HG02973 (cell line): ENCODE results near the gene LRRN2.

Experiments used
- ATAC-seq: cut with Tn5 transposase; IDR thresholded peaks from one replicate; pipeline ENCODE4 v1.9.1; 2021; ENCODE audit warnings: moderate library complexity; ENCODE audit not compliant: unreplicated experiment

LRRN2 gene

GRCh38 chr1:204602871-204603542, 82.5 kb downstream of the LRRN2 start:
- no peak for ATAC-seq

- ATAC-seq: no peak
These were observed 83.4 kb downstream of the LRRN2 start for GRCh38 chr1:204602111-204602579.

- no peak for ATAC-seq
These were observed 84.6 kb downstream of the LRRN2 start for GRCh38 chr1:204600968-204601367.

- no peak for ATAC-seq
These were observed 85.3 kb downstream of the LRRN2 start for GRCh38 chr1:204600203-204600602.

GRCh38 chr1:204599596-204599995, 85.9 kb downstream of the LRRN2 start:
- no peak for ATAC-seq

- no peak for ATAC-seq
These were observed 86.4 kb downstream of the LRRN2 start for GRCh38 chr1:204599098-204599497.

GRCh38 chr1:204598319-204598969, 87.1 kb downstream of the LRRN2 start:
- ATAC-seq: no peak

- no peak for ATAC-seq
These were observed 93.1 kb downstream of the LRRN2 start for GRCh38 chr1:204592246-204592948.

- no peak for ATAC-seq
These were observed 94.0 kb downstream of the LRRN2 start for GRCh38 chr1:204591473-204592090.

GRCh38 chr1:204589409-204590038, 96.0 kb downstream of the LRRN2 start:
- ATAC-seq: no peak

- no peak for ATAC-seq
These were observed 96.7 kb downstream of the LRRN2 start for GRCh38 chr1:204588826-204589225.

- ATAC-seq: no peak
These were observed 97.9 kb downstream of the LRRN2 start for GRCh38 chr1:204587621-204588020.

- no peak for ATAC-seq
These were observed 100.7 kb downstream of the LRRN2 start for GRCh38 chr1:204584699-204585372.

- no peak for ATAC-seq
These were observed 101.5 kb downstream of the LRRN2 start for GRCh38 chr1:204583909-204584632.

- ATAC-seq: no peak
These were observed 103.8 kb downstream of the LRRN2 start for GRCh38 chr1:204581759-204582158.

- no peak for ATAC-seq
These were observed 104.7 kb downstream of the LRRN2 start for GRCh38 chr1:204580862-204581261.

GRCh38 chr1:204579681-204580080, 105.9 kb downstream of the LRRN2 start:
- ATAC-seq: no peak

- peak; percentile 65 for ATAC-seq
These were observed 106.5 kb downstream of the LRRN2 start for GRCh38 chr1:204578867-204579664.
